ENCODE measurements around the gene C21orf91.

The C21orf91 gene

DNA sequence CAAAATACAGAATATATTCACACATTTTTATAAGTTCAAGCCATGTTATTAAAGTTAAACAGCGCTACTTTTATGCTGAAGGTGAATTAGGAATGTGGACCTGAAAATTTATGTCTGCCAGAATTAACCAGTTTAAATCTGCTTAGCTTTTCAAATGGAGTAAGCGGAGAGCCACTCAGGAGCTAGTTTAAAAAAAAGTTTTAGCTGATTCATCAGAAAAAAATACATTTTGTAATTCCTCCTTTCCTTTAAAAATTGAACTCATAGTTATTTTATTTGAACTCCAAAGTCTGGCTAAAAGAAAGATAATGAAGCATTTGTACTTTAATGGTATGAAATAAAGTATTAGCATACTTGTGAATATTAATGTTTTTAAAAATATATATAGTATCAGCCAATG lies 21.2 kb downstream of the C21orf91 start:
- no peak for DNase-seq (ENCODE audit: low read depth)

DNA sequence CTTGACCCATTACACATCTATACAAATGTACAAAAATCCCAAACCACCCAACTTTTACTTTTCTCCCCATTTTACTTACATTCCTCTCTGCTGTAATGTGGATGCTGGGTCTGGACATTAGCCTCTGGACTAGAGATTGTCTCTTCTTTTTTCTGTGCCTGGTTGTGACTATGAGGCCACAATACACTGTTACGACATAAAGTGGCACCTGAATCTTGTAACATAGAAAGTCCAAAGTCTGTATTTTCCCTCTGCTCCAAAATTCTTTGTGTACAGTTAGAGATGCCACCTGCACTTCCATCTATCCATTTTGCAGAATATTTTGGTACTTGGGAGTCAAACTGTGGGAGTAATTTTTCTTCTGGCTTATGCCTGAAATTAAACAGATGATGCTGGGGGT lies 22.7 kb downstream of the C21orf91 start:
- DNase-seq (ENCODE audit: low read depth): no peak

DNA sequence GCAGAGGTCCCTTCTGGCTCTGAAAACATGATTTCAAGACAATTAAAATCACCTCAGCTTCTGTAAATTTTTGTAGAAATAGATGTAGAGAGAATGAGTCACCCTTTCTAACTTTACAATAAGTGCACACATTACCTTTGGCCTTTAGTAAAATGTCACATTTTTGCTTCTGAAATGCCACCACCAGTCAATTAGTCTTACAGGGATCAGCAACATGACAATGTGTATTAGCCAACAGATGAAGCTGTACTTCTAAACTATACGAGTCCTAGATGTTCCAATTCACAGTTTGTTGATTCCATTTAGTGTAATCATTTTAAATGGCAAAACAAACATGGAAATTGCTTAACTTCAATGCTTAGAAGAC lies 23.1 kb downstream of the C21orf91 start:
- DNase-seq (ENCODE audit: low read depth): no peak

DNA sequence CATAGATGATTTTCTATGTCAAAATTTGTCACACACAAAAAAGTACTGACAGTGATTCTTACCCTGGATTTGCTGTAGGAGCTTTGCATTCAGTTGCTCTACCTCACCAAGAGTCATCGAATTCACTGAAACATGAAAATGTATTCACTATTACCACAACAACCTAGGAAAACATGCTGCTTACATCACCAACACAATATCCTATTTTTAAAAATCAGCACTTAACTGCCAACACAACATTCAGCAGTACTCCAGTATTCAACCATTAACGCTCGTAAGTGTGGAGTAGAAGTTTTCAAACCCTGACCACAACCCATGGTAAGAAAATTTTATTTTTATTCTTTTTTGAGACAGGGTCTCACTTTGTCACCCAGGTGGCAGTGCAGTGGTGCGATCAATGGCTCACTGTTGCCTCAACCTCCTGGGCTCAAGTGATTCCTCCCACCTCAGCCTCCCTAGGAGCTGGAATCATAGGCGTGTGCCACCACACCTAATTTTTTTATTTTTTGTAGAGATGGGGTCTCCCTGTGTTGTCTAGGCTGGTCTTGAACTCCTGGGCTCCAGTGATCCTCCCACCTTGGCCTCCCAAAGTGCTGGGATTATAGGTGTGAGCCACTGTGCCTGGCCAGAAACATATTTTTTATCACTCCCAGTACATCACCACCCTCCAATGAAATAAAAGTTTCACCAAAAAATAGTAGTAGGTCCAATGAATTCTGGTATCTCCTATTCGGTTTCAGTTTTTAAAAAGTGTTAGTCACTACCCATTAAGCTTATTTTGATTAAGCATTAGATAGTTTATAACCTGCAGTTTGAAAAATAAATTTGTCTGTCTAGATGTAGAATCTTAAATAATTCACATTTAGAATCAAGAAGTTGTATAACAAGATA lies 23.8 kb downstream of the C21orf91 start:
- no peak for DNase-seq (ENCODE audit: low read depth)

DNA sequence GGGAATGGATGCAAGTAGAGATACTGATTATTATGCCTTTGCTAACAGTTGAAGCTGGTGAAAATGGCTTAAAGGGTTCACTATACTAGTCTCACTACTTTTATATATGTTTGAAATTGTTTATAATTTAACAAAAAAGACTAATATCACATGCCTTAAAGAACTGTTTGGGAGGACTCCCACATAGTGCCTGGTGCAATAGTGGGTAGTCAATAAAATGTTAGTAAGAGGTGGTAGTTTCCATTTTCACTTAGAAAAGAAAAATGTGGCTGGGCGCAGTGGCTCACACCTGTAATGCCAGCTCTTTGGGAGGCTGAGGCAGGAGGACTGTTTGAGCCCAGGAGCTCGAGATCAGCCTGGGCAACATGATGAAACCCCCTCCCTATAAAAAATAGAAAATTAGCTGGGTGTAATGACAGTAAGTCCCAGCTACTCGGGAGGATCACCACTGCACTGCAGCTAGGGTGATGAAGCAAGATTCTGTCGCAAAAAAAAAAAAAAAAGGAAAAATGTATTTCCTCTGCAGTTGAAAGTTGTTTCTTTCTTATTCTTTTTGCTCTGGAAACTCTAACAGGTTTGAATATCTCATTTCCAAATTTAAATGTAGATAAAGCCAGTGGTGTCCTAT lies 24.5 kb downstream of the C21orf91 start:
- no peak for DNase-seq (ENCODE audit: low read depth)

DNA sequence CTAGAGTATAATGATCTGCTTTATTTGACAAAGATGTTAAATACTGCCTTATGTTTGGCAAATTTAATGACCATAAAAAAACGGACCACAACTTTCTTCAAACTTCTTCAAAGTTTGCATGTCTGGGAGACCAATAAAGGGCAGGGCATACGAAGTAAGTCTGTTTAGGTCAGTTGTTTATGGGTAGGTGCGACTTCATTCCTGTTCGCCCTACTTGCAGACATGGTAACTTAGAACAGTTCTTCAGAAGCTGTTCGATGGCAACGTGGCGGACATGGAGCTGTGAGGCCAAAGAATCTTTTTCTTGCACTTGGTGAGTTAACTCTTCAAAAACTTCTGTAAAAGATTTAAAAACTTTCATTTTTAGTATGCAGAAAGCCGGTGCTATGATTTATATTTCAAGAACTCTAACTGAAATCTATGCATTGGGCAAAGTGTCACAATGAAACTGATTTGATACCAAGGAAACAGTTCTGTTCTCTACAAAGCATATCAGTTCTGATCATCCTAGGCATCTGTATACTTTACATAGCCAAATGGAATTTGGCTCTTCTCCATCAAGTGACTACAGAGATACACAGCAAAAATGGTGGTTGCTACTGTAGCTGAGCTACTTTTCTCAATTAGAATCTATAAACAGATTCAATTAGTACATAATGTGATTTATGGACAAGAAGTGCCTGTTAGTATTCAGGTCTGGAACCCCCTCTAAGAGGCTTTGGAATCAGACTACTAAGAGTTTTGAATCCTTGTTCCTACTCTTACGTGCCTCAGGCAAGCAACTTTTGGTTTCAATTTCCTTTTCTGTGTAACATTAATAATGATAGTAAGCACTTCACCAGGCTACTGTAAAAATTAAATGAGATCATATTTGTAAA lies 25.7 kb downstream of the C21orf91 start:
- DNase-seq (ENCODE audit: low read depth): no peak

DNA sequence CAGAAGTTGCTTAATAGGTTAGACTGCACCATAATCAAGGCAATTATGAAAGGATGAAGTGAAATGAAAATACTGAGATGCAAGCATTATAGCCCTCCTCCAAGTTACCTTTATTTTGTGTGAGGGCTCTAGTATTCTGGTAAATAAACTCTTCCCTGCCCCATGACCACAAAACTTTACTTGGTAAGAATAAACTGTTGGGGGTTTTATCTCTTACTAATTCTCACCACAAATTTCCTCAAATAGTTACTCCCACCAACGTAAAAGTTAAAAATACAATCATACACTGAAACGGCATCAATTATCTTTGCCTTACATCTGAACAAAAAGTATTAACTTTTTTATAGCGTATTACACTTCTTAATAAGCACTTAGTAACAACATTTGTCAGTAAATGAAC lies 29.5 kb downstream of the C21orf91 start:
- DNase-seq (ENCODE audit: low read depth): no peak

DNA sequence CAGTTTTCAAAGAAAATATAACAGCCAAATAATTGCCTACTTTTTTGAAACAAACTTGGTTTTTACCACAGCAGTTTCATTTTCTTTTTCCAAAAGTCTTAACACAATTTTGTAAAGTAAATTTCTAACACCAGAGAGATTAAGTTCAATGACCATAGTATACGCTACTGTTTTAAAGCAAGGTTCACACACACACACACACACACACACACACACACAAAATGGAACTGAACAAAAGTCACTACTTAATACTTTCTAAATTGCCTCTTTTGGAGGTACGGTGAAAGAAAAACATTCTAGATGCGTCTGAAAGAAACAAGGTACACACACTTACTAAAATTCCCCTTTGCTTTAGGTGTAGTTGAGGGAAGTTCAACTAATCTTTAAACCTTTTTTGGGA lies 30.1 kb downstream of the C21orf91 start:
- DNase-seq (ENCODE audit: low read depth): no peak

DNA sequence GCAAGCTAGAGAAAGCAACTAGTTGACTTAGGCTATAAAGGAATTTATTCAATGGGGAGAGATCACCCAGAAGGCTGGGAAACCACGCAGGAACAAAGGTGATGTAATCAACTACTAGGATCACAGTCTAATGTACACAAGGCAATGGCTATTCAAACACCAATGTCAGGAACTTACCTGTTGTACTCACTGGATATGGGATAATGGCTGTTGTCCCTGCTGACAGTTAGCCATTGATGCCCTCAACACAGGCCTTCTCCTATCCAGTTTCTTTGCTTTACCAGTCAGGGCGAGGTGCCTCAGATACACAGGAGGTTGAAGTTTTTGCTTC lies 32.3 kb downstream of the C21orf91 start:
- DNase-seq (ENCODE audit: low read depth): no peak

DNA sequence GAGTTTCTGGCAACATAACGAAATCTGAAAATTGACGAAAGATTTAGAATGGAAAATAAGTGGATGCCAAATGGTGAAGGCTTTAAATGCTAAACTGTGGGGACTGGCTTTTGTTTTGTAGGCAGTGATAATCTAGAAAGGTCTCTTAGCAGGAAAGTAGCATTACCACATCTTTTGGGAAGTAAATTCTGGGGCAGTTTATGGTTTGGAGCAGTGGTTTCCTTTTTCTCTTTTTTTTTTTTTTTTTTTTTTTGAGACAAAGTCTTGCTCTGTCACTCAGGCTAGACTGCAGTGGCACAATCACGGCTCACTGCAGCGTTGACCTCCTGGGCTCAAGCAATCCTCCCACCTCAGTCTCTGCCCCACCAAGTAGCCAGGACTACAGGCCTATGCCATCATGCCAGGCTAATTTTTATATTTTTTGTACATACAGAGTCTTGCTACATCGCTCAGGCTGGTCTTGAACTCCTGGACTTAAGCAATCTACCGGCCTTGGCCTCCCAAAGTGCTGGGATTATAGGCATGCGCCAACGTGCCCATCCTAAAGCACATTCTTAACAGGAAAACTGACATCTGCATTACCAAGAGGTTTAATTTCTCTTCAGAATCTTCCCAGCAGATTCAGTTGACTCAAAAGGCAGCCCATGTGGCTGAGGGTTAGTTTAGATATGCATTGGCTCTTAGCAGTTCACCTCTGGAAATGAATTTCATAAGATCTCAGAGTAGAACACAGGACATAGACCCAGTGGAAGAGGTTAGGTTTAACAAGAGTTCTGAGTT lies 32.9 kb downstream of the C21orf91 start:
- no peak for DNase-seq (ENCODE audit: low read depth)

DNA sequence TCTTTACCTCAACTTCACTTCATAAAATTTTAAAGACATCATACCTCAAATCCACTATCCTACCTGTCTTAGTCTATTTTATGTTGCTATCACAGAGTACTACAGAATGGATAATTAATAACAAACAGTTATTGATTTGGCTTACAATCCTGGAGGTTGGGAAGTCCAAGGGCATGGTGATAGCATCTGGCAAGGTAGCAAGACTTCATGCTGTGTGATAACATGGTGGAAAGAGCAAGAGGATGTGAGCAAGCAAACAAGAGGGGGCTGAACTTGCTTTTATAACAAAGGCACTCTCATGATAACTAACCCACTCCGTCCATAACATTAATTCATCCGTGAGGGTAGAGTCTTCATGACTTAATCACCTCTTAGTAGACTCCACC lies 33.8 kb downstream of the C21orf91 start:
- no peak for DNase-seq (ENCODE audit: low read depth)

DNA sequence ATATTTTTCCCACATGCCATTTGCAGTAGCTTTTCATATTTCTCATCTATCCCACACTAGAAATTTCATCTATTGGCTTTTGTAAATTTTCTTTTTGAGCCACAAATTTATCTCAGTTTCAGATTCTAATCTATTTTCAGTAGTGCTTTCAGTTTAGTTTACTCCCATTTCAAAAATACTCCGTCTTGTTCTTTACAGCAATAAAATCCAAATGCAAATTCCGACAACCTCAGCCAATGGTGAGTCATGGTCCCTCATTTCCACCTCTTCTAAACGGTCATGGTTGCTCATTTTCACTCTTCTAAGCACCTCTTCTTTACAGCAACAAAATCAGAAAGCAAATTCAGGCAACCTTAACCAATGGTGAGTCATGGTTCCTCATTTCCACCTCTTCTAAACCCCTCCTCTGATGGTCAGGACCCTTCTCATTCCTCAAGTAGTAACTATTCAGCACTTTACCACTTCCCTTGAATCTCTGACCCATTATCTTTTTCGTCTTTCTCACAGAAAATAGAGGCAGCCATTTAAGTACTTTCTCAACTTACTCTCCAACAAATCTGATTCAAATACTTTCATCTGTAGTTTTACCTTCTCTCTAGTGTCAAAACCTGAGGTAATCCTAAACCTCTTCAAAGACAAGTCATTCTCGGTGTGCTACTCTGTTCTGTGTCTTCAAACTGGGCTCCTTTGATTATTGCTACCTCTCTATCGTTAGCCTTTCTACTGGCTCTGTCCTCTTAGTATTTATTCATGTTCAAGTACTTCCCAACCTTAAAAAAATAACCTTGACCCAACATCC lies 34.4 kb downstream of the C21orf91 start:
- DNase-seq (ENCODE audit: low read depth): no peak

DNA sequence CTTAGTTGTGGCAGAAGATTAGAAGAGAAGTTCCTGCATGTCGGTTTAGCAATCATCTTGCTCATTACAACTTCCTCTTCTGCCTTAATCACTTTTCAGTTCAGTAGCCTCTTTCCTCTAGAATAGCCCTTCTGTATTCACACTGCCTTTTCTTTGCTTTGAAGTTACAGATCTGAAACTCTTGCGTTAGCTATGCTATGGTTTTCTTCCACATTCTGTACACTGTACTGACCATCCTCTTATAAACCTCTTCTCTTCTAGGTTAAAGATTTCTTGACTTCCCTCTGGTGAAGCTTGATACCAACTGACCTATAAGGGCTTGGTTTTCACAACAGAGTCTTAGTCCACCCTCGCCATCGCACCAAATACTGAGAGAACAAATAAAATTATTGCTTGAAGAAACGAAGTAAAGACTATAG lies 35.0 kb downstream of the C21orf91 start:
- no peak for DNase-seq (ENCODE audit: low read depth)

DNA sequence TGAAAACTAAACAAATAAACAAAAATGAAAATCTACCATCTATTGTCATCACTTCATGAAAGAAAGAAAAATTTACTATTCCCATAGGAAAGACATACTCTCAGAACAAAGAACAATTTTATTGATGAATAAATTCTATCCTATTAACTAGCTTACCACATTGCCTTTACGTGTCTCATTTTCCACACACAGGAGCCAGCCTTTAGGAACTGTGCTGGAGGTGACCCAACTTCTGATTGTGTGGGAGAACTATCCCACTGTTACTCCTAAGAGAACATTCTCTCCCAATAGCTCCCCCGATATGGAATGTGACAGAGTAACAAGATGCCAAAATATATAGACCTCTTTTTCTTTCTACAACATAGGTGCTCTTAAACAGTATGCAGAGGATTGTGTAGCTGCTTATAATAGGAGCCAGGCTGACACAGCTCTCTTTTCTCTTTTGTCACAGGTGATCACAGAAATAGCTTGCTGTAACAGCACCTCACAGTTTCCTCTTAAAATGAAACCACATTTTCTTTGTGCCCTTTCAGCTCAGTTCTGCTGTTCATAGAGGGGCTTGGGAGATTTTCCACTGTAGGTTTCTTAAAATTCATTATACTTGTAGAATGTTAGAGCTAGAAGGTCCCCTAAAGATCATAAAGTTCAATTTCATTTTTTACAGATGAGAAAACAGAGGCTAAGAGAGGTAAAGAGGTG lies 35.5 kb downstream of the C21orf91 start:
- no peak for DNase-seq (ENCODE audit: low read depth)

DNA sequence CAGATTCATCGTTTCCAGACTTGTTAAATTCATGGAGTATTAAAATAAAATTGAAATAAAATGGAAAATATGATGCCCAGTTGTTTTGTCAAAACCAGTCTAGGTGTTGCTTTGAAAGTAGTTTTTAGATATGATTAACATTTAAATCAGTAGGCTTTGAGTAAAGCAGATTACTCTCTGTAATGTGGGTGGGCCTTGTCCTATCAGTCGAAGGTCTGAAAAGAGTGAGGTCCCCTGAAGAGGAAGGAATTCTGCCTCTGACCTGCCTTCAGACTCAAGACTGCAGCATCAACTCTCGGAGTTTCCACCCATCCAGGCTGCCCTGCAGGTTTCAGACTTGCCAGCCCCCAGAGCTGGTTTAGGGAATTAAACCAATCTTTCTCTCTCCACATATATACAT lies 36.2 kb downstream of the C21orf91 start:
- no peak for DNase-seq (ENCODE audit: low read depth)

DNA sequence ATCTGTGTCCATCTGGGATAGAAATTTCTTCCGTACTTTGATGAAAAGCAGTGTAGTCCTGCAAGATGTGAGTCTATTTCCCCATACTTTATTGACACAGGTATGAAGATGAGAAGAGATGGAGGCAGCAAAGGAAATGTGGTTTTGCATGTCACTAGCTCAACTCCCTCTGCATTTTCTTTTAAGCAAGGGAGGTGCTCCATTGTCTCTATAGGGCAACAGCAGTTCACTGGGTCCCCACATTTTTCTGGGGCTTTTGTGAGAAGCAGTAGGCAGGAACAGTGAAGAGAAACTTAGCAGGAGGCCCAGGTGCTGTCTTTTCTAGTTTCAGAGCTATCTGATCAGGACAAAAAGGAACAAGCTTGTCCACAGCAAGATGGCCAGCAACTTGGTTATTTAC lies 37.1 kb downstream of the C21orf91 start:
- DNase-seq (ENCODE audit: low read depth): no peak

DNA sequence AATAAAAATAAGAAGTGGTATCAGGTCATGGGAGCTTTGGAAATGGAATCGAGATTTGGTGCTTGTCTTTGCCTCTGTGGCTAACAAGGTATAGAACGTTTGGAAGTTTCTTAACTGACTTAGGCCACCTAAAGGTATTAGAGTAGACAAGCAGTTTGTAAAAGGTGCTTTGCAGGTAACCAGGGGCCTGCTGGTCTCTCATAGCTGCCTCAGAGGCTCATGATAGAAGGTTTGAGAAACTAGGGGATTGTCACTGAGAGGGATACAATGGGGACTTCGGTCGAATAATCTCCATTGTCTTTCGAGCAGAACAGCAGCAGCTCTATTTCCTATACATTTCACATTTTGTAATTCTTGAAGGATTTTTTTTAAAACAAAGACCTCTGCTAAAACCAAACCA lies 37.6 kb downstream of the C21orf91 start:
- no peak for DNase-seq (ENCODE audit: low read depth)

DNA sequence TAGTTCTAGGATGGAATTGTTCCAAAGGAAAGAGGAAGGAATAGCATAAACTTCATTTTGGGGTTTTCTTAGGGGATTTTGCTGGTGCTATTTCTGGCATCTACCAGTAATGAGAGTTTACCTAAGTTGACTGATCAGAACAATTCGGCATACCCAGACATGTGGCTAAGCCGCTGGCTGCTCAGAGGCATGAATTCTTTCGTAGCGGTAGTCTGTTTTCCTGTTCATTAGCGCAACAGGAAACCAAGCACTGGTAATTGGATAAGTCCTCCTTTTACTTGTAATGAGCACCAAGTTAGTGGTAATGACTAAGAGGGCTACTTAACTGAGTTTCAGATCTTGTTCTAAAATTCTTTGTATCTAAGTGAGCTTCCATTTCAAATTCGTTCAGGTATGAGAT lies 38.6 kb downstream of the C21orf91 start:
- peak; percentile 63 for DNase-seq (ENCODE audit: low read depth)

DNA sequence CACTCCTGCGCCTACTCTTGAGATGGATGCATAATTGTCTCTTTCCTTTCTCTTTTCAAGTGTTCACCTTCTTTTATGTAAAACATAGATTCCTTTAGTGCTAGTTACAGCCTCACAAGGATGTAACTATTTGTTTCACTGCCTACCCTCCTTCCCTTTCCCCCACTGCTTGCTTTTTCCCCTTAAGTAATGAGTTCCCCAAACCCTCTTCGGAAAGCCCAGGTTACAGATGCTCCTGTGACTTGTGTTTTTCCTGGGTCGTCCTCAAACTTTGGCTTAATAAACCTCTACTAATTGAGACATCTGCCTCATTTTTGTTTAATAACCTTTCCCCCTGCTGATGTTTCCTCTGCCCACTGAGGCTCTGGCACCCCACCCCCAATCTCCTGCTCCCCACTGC lies 39.2 kb downstream of the C21orf91 start:
- DNase-seq (ENCODE audit: low read depth): no peak

DNA sequence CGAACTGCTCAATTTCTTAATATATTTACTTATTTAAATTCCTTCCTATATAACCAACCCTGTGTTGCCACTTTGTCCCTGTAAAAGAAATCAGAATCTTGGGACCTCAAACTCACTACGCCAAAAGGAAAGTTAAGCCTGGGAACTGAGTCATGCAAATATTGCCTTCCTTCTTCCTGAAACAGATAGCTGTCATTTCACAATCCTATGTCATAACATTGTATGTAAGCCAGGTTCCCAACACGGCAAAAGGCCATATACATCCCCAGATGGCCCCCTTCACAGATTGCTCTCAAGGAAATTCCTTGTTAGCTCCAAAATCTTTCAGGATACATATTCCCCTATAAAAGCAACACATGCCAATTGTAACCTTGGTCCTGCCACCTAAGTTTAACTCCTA lies 39.7 kb downstream of the C21orf91 start:
- DNase-seq (ENCODE audit: low read depth): no peak
